Measurements from ENCODE around the gene GHR. TPM values are rescaled to one million over a fixed set of nuclear protein-coding genes. Genes with fewer than 3 reads are reported as not detected.

The GHR gene
- total RNA-seq, 2 donors from 2014 or later, result 6.4 to 12.8 TPM

DNA sequence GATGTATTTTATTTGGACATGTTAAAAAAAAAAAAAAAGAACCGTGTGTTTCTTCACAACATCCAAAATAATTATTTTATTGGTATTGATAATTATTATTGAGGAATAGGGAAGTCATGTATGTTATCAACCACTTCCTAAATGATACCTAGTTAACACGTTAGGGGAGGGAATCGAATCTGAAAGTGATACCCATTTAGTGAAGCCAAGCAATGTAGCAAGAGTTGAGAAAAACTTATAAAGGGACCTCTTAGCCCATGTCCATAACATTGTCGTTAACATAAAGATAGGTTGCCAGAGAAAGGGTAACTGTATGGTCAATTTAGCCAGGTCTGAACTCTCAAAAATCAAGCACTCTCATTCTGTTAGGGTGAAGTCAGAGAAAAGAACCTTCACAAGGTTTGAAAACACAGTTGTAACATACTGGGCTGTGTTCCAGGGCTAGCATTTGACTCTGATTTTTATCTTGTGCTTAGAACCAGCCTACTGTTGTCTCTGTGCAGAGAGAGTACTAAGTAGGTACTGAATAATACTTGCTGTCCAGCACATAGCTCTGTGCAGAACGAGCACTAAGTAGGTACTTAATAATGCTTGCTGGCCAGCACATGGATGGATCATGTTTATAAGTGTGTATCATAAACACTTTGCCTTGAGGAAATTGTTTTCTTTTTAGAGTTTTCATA is 60.4 kb downstream of the GHR start:
- H3K27ac ChIP-seq, result no peak overlapping the region
- DNase-seq (ENCODE audit: low spot score) (no peak), ATAC-seq (ENCODE audit: insufficient number of reproducible peaks, low FRiP score, low read depth) (no peak)

DNA sequence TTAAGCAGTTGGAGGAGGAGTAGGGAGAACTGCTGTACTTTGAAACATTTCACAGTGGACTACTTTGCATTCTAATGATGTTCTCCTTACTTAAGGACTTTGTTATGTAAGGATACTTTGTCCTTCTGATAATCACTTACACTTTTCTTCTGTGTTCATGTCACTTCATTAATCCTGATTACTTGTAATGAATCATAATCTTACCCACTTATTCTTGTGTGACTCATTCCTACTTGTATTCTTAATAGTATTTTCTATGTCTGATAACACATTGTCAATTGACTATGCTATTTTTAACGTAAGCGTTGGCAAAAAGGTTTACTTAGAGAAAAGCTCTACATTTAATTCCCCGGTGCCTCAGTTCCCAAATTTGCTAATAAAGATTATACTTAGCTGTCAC is 63.8 kb downstream of the GHR start:
- TF ChIP-seq CTCF (IDR thresholded peaks at IDR 0.05), result no peak
- Histone ChIP-seq H3K9me3 (no peaks in the 10 kb centered on the region), H3K27ac (no peak overlapping the region), H3K4me1 (ENCODE audit: control insufficient read depth in 1 of 2, low read depth in 2 of 2) (peaks cover 3 to 31% of the 10 kb centered on the region in 2 donors), H3K36me3 (no peaks in the 10 kb centered on the region), H3K4me3 (no peak overlapping the region), H3K27me3 (replicated peaks; ENCODE audit: insufficient read depth) (no peaks in the 10 kb centered on the region)
- ATAC-seq (ENCODE audit: insufficient number of reproducible peaks, low FRiP score, low read depth) (no peak), DNase-seq (ENCODE audit: low spot score) (no peak)

More for the DNA sequence above, 60.4 kb downstream of the GHR start:
- H3K9me3 ChIP-seq, result no peaks in the 10 kb centered on the region
- H3K27me3 ChIP-seq (replicated peaks; ENCODE audit: insufficient read depth), result no peaks in the 10 kb centered on the region
- no peak overlapping the region for H3K4me3 ChIP-seq
- no peak for TF ChIP-seq CTCF (IDR thresholded peaks at IDR 0.05)
- peaks cover 0 to 6% of the 10 kb centered on the region in 2 donors for H3K4me1 ChIP-seq (ENCODE audit: control insufficient read depth in 1 of 2, low read depth in 2 of 2)
- H3K36me3 ChIP-seq, result no peaks in the 10 kb centered on the region

- H3K27ac ChIP-seq, result no peak overlapping the region
- H3K27me3 ChIP-seq (replicated peaks; ENCODE audit: insufficient read depth), result no peaks in the 10 kb centered on the region
- ATAC-seq (ENCODE audit: insufficient number of reproducible peaks, low FRiP score, low read depth) (no peak), DNase-seq (ENCODE audit: low spot score) (no peak)
- H3K36me3 ChIP-seq, result no peaks in the 10 kb centered on the region
- peaks cover 5 to 38% of the 10 kb centered on the region in 2 donors for H3K4me1 ChIP-seq (ENCODE audit: control insufficient read depth in 1 of 2, low read depth in 2 of 2)
- TF ChIP-seq CTCF (IDR thresholded peaks at IDR 0.05), result no peak
- H3K9me3 ChIP-seq, result no peaks in the 10 kb centered on the region
- no peak overlapping the region for H3K4me3 ChIP-seq
Observed at GRCh38 chr5:42487821-42488220, 64.6 kb downstream of the GHR start.

DNA sequence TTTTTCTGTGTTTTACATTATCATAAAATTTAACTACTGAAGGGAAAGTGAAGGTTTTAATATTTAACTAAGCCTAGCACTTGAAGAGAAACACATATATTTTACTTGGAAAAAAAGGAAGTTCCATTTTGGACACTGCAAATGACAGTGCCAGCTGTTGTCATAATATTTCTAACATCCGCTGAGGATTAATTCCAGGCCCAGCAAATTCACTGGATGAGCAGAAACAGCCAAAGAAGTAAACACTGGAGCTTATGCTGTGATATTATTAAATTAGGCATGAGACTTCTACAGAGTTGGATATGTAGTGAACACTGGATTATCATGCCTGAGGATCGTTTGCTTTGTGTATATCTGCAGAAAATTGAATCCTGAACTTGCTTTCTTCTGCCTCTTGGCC is 67.6 kb downstream of the GHR start:
- Histone ChIP-seq H3K4me1 (ENCODE audit: control insufficient read depth in 1 of 2, low read depth in 2 of 2) (peaks cover 9 to 43% of the 10 kb centered on the region in 2 donors), H3K9me3 (no peaks in the 10 kb centered on the region), H3K27ac (no peak overlapping the region), H3K36me3 (no peaks in the 10 kb centered on the region), H3K4me3 (no peak overlapping the region), H3K27me3 (replicated peaks; ENCODE audit: insufficient read depth) (no peaks in the 10 kb centered on the region)
- no peak for TF ChIP-seq CTCF (IDR thresholded peaks at IDR 0.05)
- DNase-seq (ENCODE audit: low spot score) (no peak), ATAC-seq (ENCODE audit: insufficient number of reproducible peaks, low FRiP score, low read depth) (no peak)

- H3K27me3 ChIP-seq (replicated peaks; ENCODE audit: insufficient read depth), result no peaks in the 10 kb centered on the region
- peak overlapping the region; percentile 18 to 19 for H3K27ac ChIP-seq
- TF ChIP-seq CTCF (IDR thresholded peaks at IDR 0.05), result no peak
- DNase-seq (ENCODE audit: low spot score) (no peak), ATAC-seq (ENCODE audit: insufficient number of reproducible peaks, low FRiP score, low read depth) (no peak)
- H3K4me3 ChIP-seq, result no peak overlapping the region
- H3K36me3 ChIP-seq, result no peaks in the 10 kb centered on the region
- H3K9me3 ChIP-seq, result no peaks in the 10 kb centered on the region
- peaks cover 9 to 47% of the 10 kb centered on the region in 2 donors for H3K4me1 ChIP-seq (ENCODE audit: control insufficient read depth in 1 of 2, low read depth in 2 of 2)
Observed at GRCh38 chr5:42491699-42492098, 68.5 kb downstream of the GHR start.
